ENCODE measurements around the gene ASAH2B. TPM values are rescaled to one million over a fixed set of nuclear protein-coding genes. Genes with fewer than 3 reads are reported as not detected.
"Not testable (repeated sequence)": the region's sequence is repeated elsewhere in the genome, so short reads cannot be mapped to it uniquely, and the experiment has no call there.

The ASAH2B gene
- 3.3 TPM for total RNA-seq
- long read RNA-seq, full-length matches to known transcripts = 1 of 5 reads
- long read RNA-seq, partial matches to known transcripts = 3 of 5 reads
- long read RNA-seq, other reads (novel, unspliced or antisense) = 1 of 5 reads

DNA sequence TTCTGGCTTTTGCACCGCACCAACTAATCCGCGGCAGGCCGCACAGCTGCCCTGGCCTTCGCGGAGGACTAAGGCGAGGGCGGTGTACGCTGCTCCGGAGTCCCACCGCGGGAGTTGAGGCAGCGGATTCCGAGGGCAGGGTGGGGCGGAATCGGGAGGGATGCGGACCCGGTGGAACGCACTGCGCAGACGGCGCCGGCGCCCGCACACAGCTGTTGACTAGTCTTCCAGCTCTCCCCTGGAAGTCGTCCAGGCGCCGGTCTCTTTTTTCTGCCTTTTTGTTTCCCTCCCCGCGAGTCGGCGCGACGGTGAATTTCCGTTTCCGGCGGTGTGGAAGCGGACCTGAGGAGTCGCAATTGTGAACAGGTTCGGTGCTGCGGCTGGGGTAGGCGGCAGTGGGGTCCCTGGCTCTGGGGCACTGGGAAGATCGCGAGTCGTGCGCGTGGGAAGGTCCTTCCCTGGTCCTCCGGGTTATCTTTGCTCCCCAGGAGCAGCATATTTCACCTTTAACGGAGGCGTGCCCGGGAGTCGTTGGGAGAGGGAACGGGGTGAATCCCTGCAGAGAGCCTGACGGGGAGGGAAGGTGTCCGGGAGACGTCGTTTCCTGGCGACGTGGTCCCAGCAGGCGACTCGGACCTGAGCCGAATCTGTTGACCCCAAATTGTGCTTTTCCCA lies at the start of gene ASAH2B:
Gene ASAH2B, plus strand, starts transcription at position 319 of the 675 bp plus-strand sequence. CDS start 5,195 bp downstream, outside the sequence.
- DNase-seq (ENCODE audit: low spot score) = peak; percentile 90

DNA sequence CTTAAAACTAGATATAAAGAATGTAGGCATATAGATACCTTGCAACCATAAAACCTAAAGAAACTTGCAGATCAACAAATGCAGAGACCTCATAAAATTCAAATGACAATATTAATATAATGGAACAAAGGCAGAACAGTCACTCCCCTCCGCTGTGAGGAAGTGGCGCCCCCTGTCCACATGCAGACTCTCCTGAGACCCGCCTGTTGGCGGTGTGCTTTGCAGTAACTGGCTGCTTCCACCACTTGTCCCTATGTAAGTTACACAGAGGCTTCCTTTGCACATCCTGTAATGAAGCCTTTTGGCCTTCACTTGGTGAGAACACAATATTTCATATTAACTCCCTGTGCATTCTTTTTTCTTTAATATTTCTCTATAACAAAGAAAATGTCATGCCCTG lies 41.9 kb upstream of the ASAH2B start:
- not testable (repeated sequence) for DNase-seq (ENCODE audit: low spot score)

DNA sequence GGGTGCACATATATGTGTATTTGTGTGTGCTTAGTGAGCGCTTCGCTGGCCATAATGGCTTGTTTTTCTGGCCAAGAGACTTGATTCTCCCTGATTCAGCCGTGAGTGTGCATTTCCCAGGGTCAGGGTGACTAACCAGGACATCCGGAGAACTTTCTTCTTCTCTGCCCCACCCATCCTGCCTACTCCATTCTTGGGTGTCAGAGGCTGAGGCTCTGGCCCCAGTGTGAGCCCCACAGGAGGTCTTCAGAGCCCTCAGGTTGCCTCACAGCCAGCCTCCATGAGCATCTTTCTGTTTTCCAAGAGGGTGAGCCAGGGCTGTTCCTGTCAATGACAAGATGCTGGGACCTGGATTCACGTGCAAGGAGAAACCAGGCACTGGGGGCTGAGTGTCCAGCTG lies 37.8 kb upstream of the ASAH2B start:
- DNase-seq (ENCODE audit: low spot score) = not testable (repeated sequence)

DNA sequence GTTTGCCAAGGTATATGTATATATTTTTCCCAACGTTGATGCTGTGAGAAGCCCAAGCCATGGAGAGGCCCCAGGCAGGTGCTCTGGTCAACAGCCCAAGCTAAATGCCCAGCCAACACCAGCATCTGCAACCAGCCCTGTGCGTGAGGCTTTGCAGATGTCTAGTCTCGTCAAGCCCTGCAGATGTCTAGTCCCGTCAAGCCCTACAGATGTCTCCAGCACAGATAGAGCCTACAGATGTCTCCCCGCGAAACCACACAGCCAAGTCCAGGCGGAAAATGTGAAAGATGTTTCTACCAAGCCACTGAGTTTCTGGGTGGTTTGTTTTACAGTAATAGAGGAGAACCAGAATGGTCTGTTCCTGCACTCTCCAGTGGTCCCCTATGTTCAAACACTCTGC lies 36.7 kb upstream of the ASAH2B start:
- not testable (repeated sequence) for DNase-seq (ENCODE audit: low spot score)

DNA sequence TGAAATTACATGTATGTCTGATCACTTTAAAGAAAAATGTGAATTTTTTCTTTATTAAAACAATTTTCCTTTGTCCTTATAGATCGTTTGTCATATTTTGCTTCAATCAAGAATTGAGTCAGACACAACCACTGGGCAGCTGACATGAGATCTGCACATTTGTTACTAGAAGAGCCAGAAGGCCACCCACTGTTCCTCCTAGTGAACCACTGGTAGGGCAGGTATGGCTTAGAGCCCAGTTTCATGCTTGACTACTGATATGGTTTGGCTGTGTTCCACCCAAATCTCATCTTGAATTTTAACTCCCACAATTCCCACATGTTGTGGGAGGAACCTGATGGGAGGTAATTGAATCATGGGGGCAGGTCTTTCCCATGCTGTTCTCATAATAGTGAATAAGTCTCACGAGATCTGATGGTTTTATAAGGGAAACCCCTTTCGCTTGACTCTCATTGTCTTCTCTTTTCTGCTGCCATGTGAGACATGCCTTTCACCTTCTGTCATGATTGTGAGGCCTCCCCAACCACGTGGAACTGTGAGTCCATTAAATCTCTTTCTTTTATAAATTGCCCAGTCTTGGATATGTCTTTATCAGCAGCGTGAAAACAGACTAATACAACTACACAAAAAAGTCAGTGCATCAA lies 35.2 kb upstream of the ASAH2B start:
- DNase-seq (ENCODE audit: low spot score) = not testable (repeated sequence)

DNA sequence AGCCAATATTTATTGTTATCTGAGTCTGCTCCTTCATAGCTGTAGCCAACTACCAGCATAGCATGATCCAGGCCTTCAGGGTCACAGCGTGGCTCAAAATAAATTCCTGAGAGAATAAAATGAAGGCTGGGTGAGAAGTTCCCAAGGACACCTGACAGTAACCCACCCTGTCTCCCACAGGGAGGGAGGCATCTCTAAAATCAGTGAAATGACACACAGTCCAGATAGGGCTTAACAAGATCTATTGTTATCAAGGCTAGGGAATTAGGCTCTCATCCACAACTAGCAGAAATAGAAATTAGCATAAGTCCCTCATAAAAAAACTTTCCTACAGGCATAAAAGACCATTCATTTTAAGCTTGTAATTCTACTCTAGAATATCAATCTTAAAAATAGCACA lies 33.7 kb upstream of the ASAH2B start:
- DNase-seq (ENCODE audit: low spot score) = not testable (repeated sequence)

DNA sequence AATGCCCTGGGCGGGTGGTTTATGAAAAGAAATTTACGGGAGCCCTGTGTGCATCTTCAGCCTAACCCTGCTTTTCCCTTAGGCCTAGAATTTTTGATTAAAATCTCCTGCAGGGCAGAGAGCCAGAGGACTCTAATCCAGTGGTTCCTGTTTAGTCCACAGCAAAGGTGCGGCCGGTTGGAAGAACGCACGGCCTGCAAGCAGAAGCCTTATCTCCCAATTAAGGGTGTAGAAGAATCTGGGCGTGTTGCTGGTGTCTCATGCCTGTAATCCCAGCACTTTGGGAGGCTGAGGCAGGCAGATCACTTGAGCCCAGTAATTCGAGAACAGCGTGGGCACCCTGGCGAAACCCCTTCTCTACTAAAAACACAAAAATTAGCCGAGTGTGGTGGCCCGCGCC lies 29.5 kb upstream of the ASAH2B start:
- DNase-seq (ENCODE audit: low spot score) = not testable (repeated sequence)

DNA sequence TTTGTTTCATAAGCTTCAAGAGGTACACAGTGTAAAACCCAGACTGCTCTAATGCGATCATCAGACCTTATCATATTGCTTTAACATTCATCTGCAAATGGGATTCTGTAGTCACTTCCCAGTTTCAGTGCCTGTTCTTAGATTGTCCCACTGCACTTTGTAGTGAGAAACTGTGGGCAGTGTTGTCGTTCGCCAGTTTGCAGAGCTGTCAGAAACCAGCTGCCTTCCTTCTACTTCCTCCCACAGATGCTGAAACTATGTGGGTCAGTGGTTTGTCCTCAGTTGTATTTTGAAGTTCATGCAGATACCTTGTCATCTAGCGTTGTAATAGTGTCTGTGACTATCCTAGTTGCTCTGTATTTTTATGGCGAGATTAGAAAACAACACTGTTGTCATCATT lies 15.9 kb upstream of the ASAH2B start:
- DNase-seq (ENCODE audit: low spot score) = not testable (repeated sequence)

DNA sequence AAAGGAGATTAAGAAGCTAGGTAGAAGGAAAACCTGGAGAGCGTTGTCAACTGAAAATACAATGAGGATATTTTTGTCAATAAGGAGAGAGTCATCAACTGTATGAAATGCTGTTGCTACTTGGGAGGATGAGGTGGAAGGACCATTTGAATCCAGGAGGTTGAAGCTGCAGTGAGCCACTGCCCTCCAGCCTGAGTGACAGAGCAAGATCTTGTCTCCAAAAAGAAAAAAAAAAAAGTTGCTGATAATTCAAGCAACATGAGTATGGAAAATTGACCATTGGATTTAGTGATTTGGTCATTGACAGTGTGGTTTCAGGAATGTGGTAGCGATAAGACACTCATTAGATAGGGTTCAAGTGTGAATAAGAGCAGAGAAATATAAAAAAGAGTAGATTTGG lies 11.6 kb upstream of the ASAH2B start:
- DNase-seq (ENCODE audit: low spot score) = not testable (repeated sequence)

DNA sequence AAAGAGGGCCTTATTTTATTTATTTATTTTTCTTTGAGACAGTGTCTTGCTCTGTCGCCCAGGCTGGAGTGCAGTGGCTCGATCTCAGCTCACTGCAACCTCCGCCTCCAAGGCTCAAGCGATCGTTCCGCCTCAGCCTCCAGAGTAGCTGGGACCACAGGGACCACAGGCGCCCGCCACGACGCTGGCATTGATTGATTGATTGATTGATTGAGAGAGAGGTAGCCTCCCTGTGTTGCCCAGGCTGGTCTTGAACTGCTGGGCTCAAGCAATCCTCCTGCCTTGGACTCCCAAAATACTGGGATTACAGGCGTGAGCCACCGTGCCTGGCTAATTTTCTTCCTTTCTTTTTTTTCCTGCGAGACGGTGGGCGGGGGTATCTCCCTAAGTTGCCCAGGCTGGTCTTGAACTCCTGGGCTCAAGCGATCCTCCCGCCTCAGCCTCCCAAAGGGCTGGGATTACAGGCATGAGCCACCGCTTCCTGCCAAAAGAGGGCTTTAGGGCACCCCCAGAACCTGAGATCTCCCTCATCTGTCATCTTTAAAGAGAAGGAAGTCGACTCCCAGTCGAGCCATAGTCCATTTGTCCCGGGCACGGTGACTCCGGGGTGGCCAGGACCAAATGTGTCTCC lies 634 bp upstream of the ASAH2B start:
- DNase-seq (ENCODE audit: low spot score) = not testable (repeated sequence)

DNA sequence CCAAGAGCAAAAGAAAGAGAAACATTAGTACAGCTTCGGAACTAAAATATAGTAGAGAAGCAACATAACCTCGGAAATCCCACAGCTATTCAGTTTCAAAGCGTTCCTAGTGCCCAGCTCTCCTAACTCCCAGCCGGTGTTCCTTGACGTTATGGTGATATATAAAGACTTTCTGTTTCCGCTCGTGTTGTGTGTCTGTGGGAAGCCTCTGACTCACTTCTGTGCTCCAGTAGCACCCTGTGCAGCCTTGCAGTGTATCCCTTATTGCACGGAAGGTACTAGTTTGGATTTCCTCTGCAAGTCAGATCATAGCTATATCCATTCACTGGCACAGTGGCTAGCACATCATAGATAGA lies 535 bp downstream of the ASAH2B start:
- no peak for DNase-seq (ENCODE audit: low spot score)

DNA sequence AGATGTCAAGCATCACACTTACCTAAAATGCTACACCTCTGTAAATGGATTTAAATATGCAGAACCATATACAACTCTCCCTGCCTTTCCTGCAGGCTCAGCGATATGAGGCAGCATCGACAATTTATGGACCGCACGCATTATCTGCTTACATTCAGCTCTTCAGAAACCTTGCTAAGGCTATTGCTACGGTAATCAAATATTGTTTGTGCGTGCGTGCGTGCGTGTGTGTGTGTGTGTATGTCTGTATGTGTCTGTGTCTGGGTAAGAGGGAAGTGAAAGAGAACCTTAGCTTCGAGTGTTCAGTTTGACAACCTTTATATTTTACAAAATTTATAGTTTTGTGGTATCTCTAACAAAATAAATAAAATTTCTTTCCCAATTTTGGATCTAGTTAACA lies 3.1 kb downstream of the ASAH2B start:
- not testable (repeated sequence) for DNase-seq (ENCODE audit: low spot score)

DNA sequence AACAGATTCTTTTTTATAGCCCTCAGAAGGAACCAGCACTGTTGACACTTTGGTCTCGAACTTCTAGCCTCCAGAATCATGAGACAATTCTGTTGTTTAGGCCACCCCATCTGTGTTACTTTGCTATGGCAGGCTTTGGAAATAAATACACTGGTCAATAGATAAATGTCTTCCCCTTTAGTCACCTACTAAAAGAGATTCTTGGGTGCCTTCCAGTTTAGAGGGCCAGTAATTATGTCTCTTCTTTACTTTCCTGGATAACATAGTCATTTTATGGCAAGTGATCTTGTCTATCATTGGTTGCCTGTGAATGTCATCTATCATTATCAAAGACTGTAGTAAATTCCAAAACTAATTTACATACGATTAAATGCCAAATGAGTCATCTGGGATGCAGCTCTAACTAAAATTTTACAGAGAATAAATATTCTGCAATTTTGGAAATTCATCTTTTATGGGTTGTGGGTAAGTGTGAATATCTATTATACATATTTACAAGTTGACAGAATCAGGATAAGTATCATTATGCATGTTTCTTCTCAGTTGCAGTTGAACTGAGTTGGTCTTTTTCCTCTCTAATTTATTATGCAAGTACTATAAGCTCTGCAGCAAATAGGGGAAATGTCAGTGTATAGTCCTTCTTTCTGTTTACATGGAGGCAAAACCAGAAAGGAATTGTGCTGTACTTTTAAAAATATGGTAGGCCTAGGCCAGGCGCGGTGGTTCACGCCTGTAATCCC lies 27.2 kb downstream of the ASAH2B start:
- not testable (repeated sequence) for DNase-seq (ENCODE audit: low spot score)

DNA sequence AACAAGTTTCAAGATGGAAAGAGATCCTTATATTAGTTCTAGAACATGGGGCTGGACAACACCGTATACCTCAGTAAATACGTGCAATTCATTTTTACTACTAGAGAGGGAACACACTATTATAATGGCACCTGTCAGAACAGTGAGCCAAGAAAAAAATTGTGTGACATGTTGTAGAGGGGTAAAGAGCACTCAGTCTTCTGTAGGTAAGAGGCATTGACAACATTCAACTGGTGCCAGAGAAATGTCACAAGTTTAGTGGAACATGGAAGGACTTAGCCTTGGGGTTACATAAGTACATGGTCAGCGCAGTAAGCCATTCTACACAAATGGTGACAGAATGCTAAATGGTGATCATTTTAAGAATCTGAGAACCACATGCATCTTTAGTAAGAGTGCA lies 32.3 kb downstream of the ASAH2B start:
- not testable (repeated sequence) for DNase-seq (ENCODE audit: low spot score)

DNA sequence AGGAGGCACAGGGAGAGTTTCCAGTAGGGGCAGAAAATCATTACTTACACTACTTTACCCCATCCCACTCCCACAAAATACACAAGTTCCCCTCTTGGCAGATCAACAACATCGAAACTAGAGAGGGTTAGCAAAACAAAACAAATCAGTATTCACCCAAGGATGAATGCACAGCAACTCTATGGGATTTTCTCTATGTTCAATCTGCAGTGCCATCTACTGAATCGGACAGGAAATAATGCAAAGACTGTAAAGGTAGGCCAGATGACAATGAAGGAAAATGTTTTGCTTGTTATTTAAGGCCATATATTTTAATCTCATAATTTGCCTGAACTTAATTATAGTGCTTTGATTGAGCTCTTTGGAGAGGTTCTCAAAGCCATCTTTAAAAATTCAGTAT lies 35.1 kb downstream of the ASAH2B start:
- not testable (repeated sequence) for DNase-seq (ENCODE audit: low spot score)

DNA sequence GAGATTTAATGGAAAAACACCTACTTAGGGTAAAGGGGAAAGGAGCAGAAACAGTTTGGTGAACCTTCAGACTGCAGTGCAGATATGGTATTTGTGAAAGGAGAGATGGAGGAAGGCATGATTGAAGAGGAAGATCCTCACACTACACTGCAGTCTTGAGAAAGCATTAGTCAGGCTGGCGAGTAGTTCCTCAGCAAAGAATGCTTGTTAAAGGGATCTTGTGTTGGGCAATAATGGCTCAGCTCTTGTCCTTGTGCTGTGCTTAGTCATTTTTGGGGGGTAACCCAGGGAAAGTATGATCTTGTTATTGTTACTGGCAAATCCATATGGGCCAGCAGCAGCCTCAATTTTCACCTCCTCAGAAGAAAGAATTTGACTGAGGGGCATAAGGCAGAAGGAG lies 40.3 kb downstream of the ASAH2B start:
- DNase-seq (ENCODE audit: low spot score) = not testable (repeated sequence)

DNA sequence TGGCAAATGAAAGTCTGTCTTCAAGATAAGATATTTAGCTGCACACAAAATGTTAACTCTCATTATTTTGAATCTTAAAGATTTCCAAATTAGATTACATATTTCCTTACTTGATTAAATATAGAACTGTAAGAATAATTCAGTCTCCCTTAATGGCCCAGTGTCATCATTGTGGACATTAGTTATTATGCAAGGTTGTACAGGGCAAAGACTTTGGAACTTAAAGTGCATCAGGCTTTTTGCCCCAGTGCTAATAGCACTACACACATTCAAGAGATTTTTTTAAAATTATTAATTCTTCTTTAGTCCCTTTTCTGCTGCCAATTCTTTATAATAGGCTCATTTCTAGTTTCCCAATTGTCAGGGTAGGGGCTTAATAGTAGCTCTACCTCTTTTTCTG lies 42.3 kb downstream of the ASAH2B start:
- not testable (repeated sequence) for DNase-seq (ENCODE audit: low spot score)

DNA sequence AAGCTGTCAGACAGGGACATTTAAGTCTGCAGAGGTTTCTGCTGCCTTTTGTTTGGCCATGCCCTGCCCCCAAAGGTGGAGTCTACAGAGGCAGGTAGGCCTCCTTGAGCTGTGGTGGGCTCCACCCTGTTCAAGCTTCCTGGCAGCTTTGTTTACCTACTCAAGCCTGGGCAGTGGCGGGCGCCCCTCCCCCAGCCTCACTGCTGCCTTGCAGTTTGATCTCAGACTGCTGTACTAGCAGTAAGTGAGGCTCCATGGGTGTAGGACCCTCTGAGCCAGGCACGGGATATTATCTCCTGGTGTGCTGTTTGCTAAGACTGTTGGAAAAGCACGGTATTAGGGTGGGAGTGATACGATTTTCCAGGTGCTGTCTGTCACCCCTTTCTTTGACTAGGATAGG lies 48.2 kb downstream of the ASAH2B start:
- DNase-seq (ENCODE audit: low spot score) = not testable (repeated sequence)

DNA sequence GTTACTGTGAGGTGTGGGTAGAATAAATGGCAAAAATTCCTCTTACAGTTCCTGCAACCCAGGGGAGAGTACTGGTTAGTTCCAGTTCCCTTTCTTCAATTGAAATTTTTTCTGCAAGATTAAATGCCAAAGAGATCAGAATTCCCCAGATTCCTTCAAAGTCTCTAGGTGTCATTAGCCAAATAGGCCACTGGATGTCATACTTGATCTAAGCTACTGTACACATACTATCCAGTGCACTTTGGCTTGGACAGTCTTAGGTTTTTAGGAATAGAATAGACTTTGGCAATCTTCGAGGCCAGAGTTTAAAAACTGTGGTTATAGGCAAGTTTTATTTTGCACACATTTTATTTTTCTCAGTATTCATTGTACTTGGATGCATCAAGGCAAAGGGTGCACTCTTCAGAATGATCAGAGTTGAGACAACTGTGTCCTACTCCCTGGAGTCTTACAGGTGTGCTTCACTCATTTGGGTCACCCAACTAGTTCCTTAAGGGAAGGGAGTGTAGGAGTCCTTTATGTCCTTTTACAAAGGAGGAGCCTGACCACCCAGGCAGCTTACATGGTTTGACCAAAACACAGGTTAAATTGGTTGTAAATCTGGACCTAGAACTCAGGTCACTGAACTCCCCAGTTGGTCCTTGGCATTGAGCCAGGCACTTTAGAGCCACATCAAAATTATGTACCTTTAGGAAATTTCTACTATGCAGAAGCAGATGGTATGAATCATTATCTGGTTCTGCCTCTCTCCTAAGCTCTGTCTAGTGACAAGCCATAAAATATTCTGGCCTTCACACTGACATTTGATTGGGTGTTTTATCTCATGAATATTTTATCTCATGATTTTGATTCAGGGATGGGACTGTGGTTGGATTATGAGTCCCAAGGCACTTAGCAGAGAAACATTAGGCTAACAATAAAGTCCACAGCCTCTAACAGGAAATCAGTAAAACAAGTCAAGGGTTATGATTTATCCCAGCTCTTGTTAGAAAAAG lies 49.5 kb downstream of the ASAH2B start:
- DNase-seq (ENCODE audit: low spot score) = no peak

DNA sequence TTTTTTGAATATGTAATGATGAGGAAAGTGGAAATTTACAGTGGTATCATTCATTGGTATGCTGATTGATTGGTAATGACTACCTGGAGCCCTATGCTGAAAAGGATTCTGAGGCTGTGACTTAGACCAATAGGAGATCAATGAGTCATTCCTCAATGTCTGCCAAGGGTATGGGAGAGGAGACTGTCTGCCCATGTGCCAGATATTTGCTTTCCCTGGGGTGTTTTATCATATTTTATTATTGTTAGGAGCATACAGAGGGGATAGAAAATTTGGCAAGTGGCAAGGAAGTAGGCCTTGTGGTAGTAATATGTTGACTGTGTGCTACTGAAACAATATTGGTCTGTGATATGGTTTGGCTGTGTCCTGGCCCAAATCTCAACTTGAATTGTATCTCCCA lies 54.8 kb downstream of the ASAH2B start:
- DNase-seq (ENCODE audit: low spot score) = no peak

All from mesenteric fat pad (tissue), 1 donor.